Measurements from ENCODE around the gene EVA1B. TPM values are rescaled to one million over a fixed set of nuclear protein-coding genes. Genes with fewer than 3 reads are reported as not detected.

EVA1B gene
- total and polyA plus RNA-seq, 10 of the 15 experiments (the other 5 are each of a cell fraction or from before 2014, with no cell fraction given): 0.15 to 6.4 (median 3.0) TPM; not detected in 2

- H2AFZ ChIP-seq (ENCODE audit: control insufficient read depth, low read depth, low read length): no peak overlapping the region
- H4K20me1 ChIP-seq (ENCODE audit: control insufficient read depth, insufficient read depth): no peaks in the 10 kb centered on the region
- no TSS peak for BruUV-seq (replicated peaks)
- ChIA-PET CTCF (no interaction called here), POLR2A (no interaction called here), RAD21 (ENCODE audit: unreplicated experiment) (no interaction called here), SMC1A (ENCODE audit: uncharacterized antibody, unreplicated experiment) (no interaction called here)
- intact Hi-C loops (cut with micrococcal nuclease; ENCODE audit: unreplicated experiment): no loop called here
- DNase-seq (ENCODE audit: low read depth, low spot score) (no peak), ATAC-seq (no peak), FAIRE-seq (no peak)
- no peak overlapping the region for H3K27ac ChIP-seq (ENCODE audit: control insufficient read depth, insufficient read depth)
- no peak overlapping the region for H3K4me2 ChIP-seq (ENCODE audit: control insufficient read depth, insufficient read depth)
- TF ChIP-seq RAD51 (IDR thresholded peaks at IDR 0.05) (no peak), MTA3 (IDR thresholded peaks at IDR 0.05; ENCODE audit: borderline replicate concordance, low read length) (no peak), NFXL1 (IDR thresholded peaks at IDR 0.05; ENCODE audit: borderline replicate concordance) (no peak)
- TF ChIP-seq, protein P1, sequence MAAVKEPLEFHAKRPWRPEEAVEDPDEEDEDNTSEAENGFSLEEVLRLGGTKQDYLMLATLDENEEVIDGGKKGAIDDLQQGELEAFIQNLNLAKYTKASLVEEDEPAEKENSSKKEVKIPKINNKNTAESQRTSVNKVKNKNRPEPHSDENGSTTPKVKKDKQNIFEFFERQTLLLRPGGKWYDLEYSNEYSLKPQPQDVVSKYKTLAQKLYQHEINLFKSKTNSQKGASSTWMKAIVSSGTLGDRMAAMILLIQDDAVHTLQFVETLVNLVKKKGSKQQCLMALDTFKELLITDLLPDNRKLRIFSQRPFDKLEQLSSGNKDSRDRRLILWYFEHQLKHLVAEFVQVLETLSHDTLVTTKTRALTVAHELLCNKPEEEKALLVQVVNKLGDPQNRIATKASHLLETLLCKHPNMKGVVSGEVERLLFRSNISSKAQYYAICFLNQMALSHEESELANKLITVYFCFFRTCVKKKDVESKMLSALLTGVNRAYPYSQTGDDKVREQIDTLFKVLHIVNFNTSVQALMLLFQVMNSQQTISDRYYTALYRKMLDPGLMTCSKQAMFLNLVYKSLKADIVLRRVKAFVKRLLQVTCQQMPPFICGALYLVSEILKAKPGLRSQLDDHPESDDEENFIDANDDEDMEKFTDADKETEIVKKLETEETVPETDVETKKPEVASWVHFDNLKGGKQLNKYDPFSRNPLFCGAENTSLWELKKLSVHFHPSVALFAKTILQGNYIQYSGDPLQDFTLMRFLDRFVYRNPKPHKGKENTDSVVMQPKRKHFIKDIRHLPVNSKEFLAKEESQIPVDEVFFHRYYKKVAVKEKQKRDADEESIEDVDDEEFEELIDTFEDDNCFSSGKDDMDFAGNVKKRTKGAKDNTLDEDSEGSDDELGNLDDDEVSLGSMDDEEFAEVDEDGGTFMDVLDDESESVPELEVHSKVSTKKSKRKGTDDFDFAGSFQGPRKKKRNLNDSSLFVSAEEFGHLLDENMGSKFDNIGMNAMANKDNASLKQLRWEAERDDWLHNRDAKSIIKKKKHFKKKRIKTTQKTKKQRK (IDR thresholded peaks at IDR 0.05; ENCODE audit: low read depth, low read length): no peak
- H3K9me3 ChIP-seq (replicated peaks; ENCODE audit: control insufficient read depth, insufficient read depth, low read length): no peaks in the 10 kb centered on the region
- no peak overlapping the region for H3K9ac ChIP-seq (ENCODE audit: control insufficient read depth, insufficient read depth, low read length)
- no peaks in the 10 kb centered on the region for H3K4me1 ChIP-seq (ENCODE audit: control insufficient read depth, insufficient read depth, low read length)
- no peak overlapping the region for H3K4me3 ChIP-seq
- H3K36me3 ChIP-seq (ENCODE audit: control insufficient read depth in 2 of 2, insufficient read depth in 2 of 2, low read length in 1 of 2): peaks cover 0 to 5% of the 10 kb centered on the region in 2 experiments; a peak in 2 of 4 replicates
- H3K79me2 ChIP-seq (ENCODE audit: control insufficient read depth, insufficient read depth, low read length): no peaks in the 10 kb centered on the region
- in situ Hi-C loops (cut with MboI): no loop called here
- H3K27me3 ChIP-seq (replicated peaks in 1 of 2; ENCODE audit: control insufficient read depth in 2 of 2, insufficient read depth in 2 of 2, low read length in 1 of 2): no peaks in the 10 kb centered on the region
- WGBS (ENCODE audit: insufficient coverage, insufficient replicate concordance, low lambda C conversion rate, missing lambda C conversion rate): 63% methylated on average over 7 of the region's 7 CpGs
These were observed 15.8 kb upstream of the EVA1B start for GRCh38 chr1:36339215-36339614.

GRCh38 chr1:36337830-36338229, 14.4 kb upstream of the EVA1B start:
- no peak overlapping the region for H3K27ac ChIP-seq (ENCODE audit: control insufficient read depth, insufficient read depth)
- RAD21 ChIA-PET (ENCODE audit: unreplicated experiment): no interaction called here
- FAIRE-seq (no peak), ATAC-seq (peak; percentile 51), DNase-seq (ENCODE audit: low read depth, low spot score) (no peak)
- no peaks in the 10 kb centered on the region for H3K27me3 ChIP-seq (replicated peaks in 1 of 2; ENCODE audit: control insufficient read depth in 2 of 2, insufficient read depth in 2 of 2, low read length in 1 of 2)
- no peaks in the 10 kb centered on the region for H4K20me1 ChIP-seq (ENCODE audit: control insufficient read depth, insufficient read depth)
- BruUV-seq (replicated peaks): no TSS peak
- H2AFZ ChIP-seq (ENCODE audit: control insufficient read depth, low read depth, low read length): no peak overlapping the region
- WGBS (ENCODE audit: insufficient coverage, insufficient replicate concordance, low lambda C conversion rate, missing lambda C conversion rate): 38% methylated on average over 6 of the region's 6 CpGs
- no peak for TF ChIP-seq TCF12 (IDR thresholded peaks at IDR 0.05; ENCODE audit: low read depth, low read length)
- TF ChIP-seq NR2F1 (conservative IDR thresholded peaks at IDR 0.05): 0 out of 2 replicates have a peak, but pooled peaks have one; percentile 21
- H3K4me1 ChIP-seq (ENCODE audit: control insufficient read depth, insufficient read depth, low read length): no peaks in the 10 kb centered on the region
- no peaks in the 10 kb centered on the region for H3K79me2 ChIP-seq (ENCODE audit: control insufficient read depth, insufficient read depth, low read length)
- in situ Hi-C loops (cut with MboI) (no loop called here), intact Hi-C loops (cut with micrococcal nuclease; ENCODE audit: unreplicated experiment) (no loop called here)
- CTCF ChIA-PET: no interaction called here
- no peaks in the 10 kb centered on the region; a peak in 1 of 4 replicates for H3K36me3 ChIP-seq (ENCODE audit: control insufficient read depth in 2 of 2, insufficient read depth in 2 of 2, low read length in 1 of 2)
- no peak overlapping the region for H3K4me2 ChIP-seq (ENCODE audit: control insufficient read depth, insufficient read depth)
- H3K9ac ChIP-seq (ENCODE audit: control insufficient read depth, insufficient read depth, low read length): no peak overlapping the region
- H3K4me3 ChIP-seq: no peak overlapping the region
- no peaks in the 10 kb centered on the region for H3K9me3 ChIP-seq (replicated peaks; ENCODE audit: control insufficient read depth, insufficient read depth, low read length)
- SMC1A ChIA-PET (ENCODE audit: uncharacterized antibody, unreplicated experiment): no interaction called here
- POLR2A ChIA-PET: no interaction called here

All from GM12878 (cell line).